GM12874 (cell line): Measurements from ENCODE around the gene PCBP3.

Experiments
- CTCF ChIP-seq: IDR thresholded peaks from 2 replicates; pipeline ENCODE4 v1.5.1; 2011; ENCODE audit warnings: low read depth, mild to moderate bottlenecking, control low read depth, low read length, moderate library complexity; ENCODE audit not compliant: insufficient read depth

PCBP3 gene

GRCh38 chr21:45876381-45877170, 233.1 kb downstream of the PCBP3 start:
- no peak for TF ChIP-seq CTCF

- TF ChIP-seq CTCF: no peak
Observed at GRCh38 chr21:45877171-45877438, 233.6 kb downstream of the PCBP3 start.

- no peak for TF ChIP-seq CTCF
Observed at GRCh38 chr21:45877821-45878469, 234.4 kb downstream of the PCBP3 start.

GRCh38 chr21:45880097-45881068, 236.9 kb downstream of the PCBP3 start:
- TF ChIP-seq CTCF: peak; percentile 65

GRCh38 chr21:45882645-45883044, 239.1 kb downstream of the PCBP3 start:
- no peak for TF ChIP-seq CTCF

GRCh38 chr21:45883090-45883489, 239.6 kb downstream of the PCBP3 start:
- no peak for TF ChIP-seq CTCF

GRCh38 chr21:45885597-45885929, 242.0 kb downstream of the PCBP3 start:
- TF ChIP-seq CTCF: no peak
